Left ventricle myocardium inferior (tissue), 1 donor: ENCODE results near the gene ZSWIM5. TPM values are rescaled to one million over a fixed set of nuclear protein-coding genes. Genes with fewer than 3 reads are reported as not detected.
"Not testable (repeated sequence)": the region's sequence is repeated elsewhere in the genome, so short reads cannot be mapped to it uniquely, and the experiment has no call there.

ENCODE experiments used
- DNase-seq: peaks from one replicate; pipeline ENCODE4 v3.0.0-alpha.2; 2020
- H3K27ac ChIP-seq: fragments of 200-600 bp; replicated peaks from 2 replicates; pipeline ENCODE4 v1.8.0; 2021
- H3K27me3 ChIP-seq: fragments of 200-600 bp; 2 replicates; pipeline ENCODE4 v1.8.0; 2021; ENCODE audit warnings: low read depth
- H3K36me3 ChIP-seq: fragments of 200-600 bp; 2 replicates; pipeline ENCODE4 v1.8.0; 2021
- H3K4me1 ChIP-seq: fragments of 200-600 bp; 2 replicates; pipeline ENCODE4 v1.8.0; 2021
- H3K4me3 ChIP-seq: fragments of 200-600 bp; 2 replicates; pipeline ENCODE4 v1.8.0; 2021; ENCODE audit warnings: mild to moderate bottlenecking, moderate library complexity
- H3K9me3 ChIP-seq: fragments of 200-600 bp; replicated peaks from 2 replicates; pipeline ENCODE4 v1.8.0; 2021
- intact Hi-C: fragments of 100-400 bp; cut with micrococcal nuclease; formaldehyde crosslinking; loops from one replicate; pipeline ENCODE4 v1.11.0; 2022
- total RNA-seq: library from RNA; stranded (reverse); fragmentation: NEBNext Ultra II Directional; extraction: Animal tissue kit (Norgen Biotek cat#: 25700); gene quantifications from one replicate; pipeline ENCODE4 v1.2.1, GENCODE V29; 2021
- TF ChIP-seq, protein P1 (sequence below): fragments of 200-600 bp; IDR thresholded peaks from 2 replicates; pipeline ENCODE4 v1.8.0; 2021; ENCODE audit warnings: antibody characterized with exemption, mild to moderate bottlenecking, borderline replicate concordance
- donor health status: DM: no; HTN: yes; CAD: no; lungs with severe emphysema.

ZSWIM5 gene
- total RNA-seq, 1 donor from 2014 or later: 0.93 TPM

- no peaks in the 10 kb centered on the region for H3K4me1 ChIP-seq
- no peaks in the 10 kb centered on the region for H3K9me3 ChIP-seq
- DNase-seq: no peak
- no peaks in the 10 kb centered on the region for H3K36me3 ChIP-seq
- TF ChIP-seq, protein P1, sequence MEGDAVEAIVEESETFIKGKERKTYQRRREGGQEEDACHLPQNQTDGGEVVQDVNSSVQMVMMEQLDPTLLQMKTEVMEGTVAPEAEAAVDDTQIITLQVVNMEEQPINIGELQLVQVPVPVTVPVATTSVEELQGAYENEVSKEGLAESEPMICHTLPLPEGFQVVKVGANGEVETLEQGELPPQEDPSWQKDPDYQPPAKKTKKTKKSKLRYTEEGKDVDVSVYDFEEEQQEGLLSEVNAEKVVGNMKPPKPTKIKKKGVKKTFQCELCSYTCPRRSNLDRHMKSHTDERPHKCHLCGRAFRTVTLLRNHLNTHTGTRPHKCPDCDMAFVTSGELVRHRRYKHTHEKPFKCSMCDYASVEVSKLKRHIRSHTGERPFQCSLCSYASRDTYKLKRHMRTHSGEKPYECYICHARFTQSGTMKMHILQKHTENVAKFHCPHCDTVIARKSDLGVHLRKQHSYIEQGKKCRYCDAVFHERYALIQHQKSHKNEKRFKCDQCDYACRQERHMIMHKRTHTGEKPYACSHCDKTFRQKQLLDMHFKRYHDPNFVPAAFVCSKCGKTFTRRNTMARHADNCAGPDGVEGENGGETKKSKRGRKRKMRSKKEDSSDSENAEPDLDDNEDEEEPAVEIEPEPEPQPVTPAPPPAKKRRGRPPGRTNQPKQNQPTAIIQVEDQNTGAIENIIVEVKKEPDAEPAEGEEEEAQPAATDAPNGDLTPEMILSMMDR: no peak
- no peak overlapping the region for H3K27ac ChIP-seq
- intact Hi-C loops: no loop called here
- no peaks in the 10 kb centered on the region for H3K27me3 ChIP-seq
- H3K4me3 ChIP-seq: no peak overlapping the region
These were observed 104.5 kb downstream of the ZSWIM5 start for GRCh38 chr1:45101947-45102346.

- not testable (repeated sequence) for DNase-seq, H3K36me3 ChIP-seq
These were observed 104.9 kb downstream of the ZSWIM5 start for GRCh38 chr1:45101528-45101927.

DNA sequence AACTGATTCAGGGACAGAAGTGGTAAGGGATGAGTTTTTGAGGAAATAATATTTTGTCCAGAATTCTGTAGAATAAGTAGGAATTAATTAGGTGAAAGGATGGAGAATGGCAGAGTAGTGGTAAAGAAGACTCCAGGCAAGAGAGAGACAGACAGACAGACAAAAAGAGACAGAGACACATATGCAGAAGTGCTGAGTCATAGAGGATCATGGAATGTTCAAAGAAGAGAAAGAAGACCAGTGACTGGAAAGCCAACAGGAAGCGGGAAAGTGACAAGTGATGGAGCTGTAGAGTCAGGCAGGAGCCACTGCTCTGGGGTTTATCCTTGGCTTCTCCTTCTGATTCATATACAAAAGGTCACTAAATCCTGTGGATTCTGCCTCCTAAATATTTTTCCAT, 108.5 kb downstream of the ZSWIM5 start:
- Histone ChIP-seq H3K27ac (no peak overlapping the region), H3K9me3 (no peaks in the 10 kb centered on the region), H3K4me3 (no peak overlapping the region), H3K4me1 (no peaks in the 10 kb centered on the region), H3K27me3 (no peaks in the 10 kb centered on the region), H3K36me3 (no peaks in the 10 kb centered on the region)
- intact Hi-C loops: no loop called here
- TF ChIP-seq, protein P1: no peak
- DNase-seq: no peak

More at GRCh38 chr1:45101528-45101927, 104.9 kb downstream of the ZSWIM5 start:
- H3K27ac ChIP-seq, H3K4me1 ChIP-seq, H3K4me3 ChIP-seq, H3K9me3 ChIP-seq, intact Hi-C loops, H3K27me3 ChIP-seq: not testable (repeated sequence)

GRCh38 chr1:45097079-45097478, 109.3 kb downstream of the ZSWIM5 start:
- intact Hi-C loops: no loop called here
- DNase-seq: no peak
- TF ChIP-seq, protein P1: no peak
- H3K9me3 ChIP-seq: no peaks in the 10 kb centered on the region
- no peaks in the 10 kb centered on the region for H3K36me3 ChIP-seq
- H3K27me3 ChIP-seq: no peaks in the 10 kb centered on the region
- no peak overlapping the region for H3K4me3 ChIP-seq
- H3K27ac ChIP-seq: no peak overlapping the region
- H3K4me1 ChIP-seq: no peaks in the 10 kb centered on the region

DNA sequence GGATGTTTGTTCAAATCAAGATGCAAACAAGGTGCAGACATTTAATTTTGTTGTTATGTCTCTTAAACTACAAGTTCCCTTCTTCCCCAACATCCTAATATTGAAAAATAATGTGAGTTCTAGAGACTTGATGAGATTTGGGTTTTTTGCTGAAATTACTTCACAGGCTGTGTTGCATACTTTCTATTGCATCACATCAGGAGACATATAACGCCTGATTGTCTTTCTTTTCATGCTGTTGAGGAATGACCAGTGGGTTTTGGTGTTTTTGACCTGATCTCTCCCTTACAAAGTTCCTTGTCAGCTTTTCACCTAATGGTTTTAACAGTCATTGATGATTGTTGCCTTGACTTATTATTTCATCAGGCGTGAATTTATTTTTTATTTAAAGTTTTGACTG, 111.0 kb downstream of the ZSWIM5 start:
- intact Hi-C loops: no loop called here
- Histone ChIP-seq H3K9me3 (no peaks in the 10 kb centered on the region), H3K27ac (no peak overlapping the region), H3K27me3 (no peaks in the 10 kb centered on the region), H3K4me1 (no peaks in the 10 kb centered on the region), H3K36me3 (no peaks in the 10 kb centered on the region), H3K4me3 (no peak overlapping the region)
- TF ChIP-seq, protein P1: no peak
- no peak for DNase-seq

DNA sequence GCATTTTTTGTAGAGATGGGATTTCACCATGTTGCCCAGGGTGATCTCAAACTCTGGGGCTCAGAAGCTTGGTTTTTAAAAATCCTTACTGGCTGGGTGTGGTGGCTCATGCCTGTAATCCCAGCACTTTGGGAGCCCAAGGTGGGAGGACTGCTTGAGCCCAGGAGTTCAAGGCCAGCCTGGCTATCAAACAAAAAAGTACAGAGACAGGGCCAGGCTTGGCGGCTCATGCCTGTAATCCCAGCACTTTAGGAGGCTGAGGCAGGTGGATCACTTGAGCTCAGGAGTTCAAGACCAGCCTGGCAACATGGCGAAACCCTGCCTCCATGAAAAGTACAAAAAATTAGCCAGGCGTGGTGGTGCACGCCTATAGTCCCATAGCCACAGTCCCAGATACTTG, 112.0 kb downstream of the ZSWIM5 start:
- H3K27ac ChIP-seq, H3K9me3 ChIP-seq, H3K4me1 ChIP-seq, H3K36me3 ChIP-seq, H3K27me3 ChIP-seq, H3K4me3 ChIP-seq, DNase-seq, intact Hi-C loops: not testable (repeated sequence)

DNA sequence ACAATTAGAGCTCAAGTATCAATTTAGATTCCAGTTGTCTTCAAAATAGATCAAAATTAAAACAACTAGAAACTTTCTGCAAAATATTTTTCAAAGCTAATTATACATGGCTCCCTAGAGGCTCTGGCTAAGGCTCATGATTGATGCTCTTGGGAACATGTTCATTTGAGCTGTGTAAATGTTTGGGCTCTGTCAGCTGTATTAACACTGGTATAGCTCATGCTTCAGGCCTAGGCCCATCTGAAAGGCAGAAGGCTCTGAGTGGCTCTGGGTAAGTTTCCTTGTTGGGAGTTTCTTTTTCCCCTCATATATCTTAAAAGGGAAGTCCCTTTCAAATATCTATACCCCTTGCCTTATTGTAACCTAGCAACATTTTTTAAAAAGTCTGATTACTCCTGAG, 113.1 kb downstream of the ZSWIM5 start:
- Histone ChIP-seq H3K27ac (no peak overlapping the region), H3K36me3 (no peaks in the 10 kb centered on the region), H3K9me3 (no peaks in the 10 kb centered on the region), H3K27me3 (no peaks in the 10 kb centered on the region), H3K4me3 (no peak overlapping the region), H3K4me1 (no peaks in the 10 kb centered on the region)
- intact Hi-C loops: no loop called here
- TF ChIP-seq, protein P1: no peak
- DNase-seq: no peak
